WERI-Rb-1 (cell line): ENCODE measurements around the gene LRRIQ3.
A peak's percentile ranks its signal among the peaks of the same experiment; 100 is the strongest.
"Not testable (repeated sequence)": the region's sequence is repeated elsewhere in the genome, so short reads cannot be mapped to it uniquely, and the experiment has no call there.

Experiments
- DNase-seq: peaks from one replicate; pipeline ENCODE4 v3.0.0-alpha.2; 2020
- H3K27ac ChIP-seq: fragments of 250-450 bp; sonication (Bioruptor Pico); 2 replicates; pipeline ENCODE4 v1.5.1; 2020; ENCODE audit warnings: mild to moderate bottlenecking, moderate library complexity
- H3K27me3 ChIP-seq: fragments of 250-450 bp; sonication (Bioruptor Pico); 2 replicates; pipeline ENCODE4 v1.5.1; 2021; ENCODE audit warnings: mild to moderate bottlenecking, low read depth, moderate library complexity; ENCODE audit not compliant: insufficient read depth, severe bottlenecking
- H3K36me3 ChIP-seq: fragments of 250-450 bp; sonication (Bioruptor Pico); 2 replicates; pipeline ENCODE4 v1.5.1; 2020; ENCODE audit warnings: mild to moderate bottlenecking, moderate library complexity
- H3K4me3 ChIP-seq: 2 replicates; pipeline ENCODE4 v1.5.1; 2011; ENCODE audit warnings: low read depth, mild to moderate bottlenecking, control low read depth, low read length
- H3K9me3 ChIP-seq: fragments of 250-450 bp; sonication (Bioruptor Pico); 2 replicates; pipeline ENCODE4 v1.5.1; 2021; ENCODE audit warnings: mild to moderate bottlenecking, moderate library complexity; ENCODE audit not compliant: severe bottlenecking
- TF ChIP-seq, protein P1 (sequence below): IDR thresholded peaks from 2 replicates; pipeline ENCODE4 v1.5.1; 2011; ENCODE audit warnings: low read depth, mild to moderate bottlenecking, control low read depth, inconsistent platforms, low read length

LRRIQ3 gene

DNA sequence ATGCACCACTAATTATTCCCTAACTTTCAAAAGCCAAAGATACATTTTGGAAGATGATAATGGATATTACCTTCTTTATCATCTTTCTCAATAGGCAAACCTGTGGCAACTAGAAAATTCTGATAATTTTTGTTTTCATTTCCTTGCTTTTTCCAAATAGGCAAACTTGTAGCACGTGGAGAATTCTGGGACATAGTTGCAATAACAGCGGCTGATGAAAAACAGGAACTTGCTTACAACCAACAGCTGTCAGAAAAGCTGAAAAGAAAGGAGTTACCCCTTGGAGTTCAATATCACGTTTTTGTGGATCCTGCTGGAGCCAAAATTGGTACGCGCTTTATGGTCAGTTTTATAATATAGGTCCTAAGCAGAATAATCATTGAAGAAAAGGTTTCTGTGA, 1.5 kb upstream of the LRRIQ3 start:
- no peaks in the 10 kb centered on the region for H3K9me3 ChIP-seq
- TF ChIP-seq, protein P1, sequence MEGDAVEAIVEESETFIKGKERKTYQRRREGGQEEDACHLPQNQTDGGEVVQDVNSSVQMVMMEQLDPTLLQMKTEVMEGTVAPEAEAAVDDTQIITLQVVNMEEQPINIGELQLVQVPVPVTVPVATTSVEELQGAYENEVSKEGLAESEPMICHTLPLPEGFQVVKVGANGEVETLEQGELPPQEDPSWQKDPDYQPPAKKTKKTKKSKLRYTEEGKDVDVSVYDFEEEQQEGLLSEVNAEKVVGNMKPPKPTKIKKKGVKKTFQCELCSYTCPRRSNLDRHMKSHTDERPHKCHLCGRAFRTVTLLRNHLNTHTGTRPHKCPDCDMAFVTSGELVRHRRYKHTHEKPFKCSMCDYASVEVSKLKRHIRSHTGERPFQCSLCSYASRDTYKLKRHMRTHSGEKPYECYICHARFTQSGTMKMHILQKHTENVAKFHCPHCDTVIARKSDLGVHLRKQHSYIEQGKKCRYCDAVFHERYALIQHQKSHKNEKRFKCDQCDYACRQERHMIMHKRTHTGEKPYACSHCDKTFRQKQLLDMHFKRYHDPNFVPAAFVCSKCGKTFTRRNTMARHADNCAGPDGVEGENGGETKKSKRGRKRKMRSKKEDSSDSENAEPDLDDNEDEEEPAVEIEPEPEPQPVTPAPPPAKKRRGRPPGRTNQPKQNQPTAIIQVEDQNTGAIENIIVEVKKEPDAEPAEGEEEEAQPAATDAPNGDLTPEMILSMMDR = no peak
- H3K27ac ChIP-seq = no peak overlapping the region
- peaks cover 6% of the 10 kb centered on the region for H3K36me3 ChIP-seq
- no peak overlapping the region for H3K4me3 ChIP-seq
- no peak for DNase-seq
- no peaks in the 10 kb centered on the region for H3K27me3 ChIP-seq

DNA sequence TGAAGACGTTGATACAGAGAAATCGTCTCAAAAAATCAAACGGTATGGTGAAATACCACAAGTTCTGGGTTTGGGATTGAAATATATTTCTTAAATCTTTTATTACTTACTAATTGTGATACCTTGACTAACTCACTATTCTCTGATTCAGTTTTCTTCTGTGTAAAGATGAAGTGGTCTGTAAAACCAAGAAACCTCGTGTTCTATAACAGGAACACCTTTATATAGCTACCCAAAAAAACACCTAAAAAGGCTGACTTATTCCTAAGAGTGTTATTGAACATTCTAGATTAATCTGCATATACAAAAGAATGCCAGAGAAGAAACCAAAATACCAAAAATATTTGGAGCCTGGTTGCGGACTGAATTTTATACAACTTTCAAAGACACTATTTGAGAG, 721 bp downstream of the LRRIQ3 start:
- peaks cover 6% of the 10 kb centered on the region for H3K36me3 ChIP-seq
- H3K27ac ChIP-seq = peak overlapping the region; percentile 69
- H3K27me3 ChIP-seq = no peaks in the 10 kb centered on the region
- TF ChIP-seq, protein P1 = no peak
- no peak overlapping the region for H3K4me3 ChIP-seq
- DNase-seq = no peak
- no peaks in the 10 kb centered on the region for H3K9me3 ChIP-seq

DNA sequence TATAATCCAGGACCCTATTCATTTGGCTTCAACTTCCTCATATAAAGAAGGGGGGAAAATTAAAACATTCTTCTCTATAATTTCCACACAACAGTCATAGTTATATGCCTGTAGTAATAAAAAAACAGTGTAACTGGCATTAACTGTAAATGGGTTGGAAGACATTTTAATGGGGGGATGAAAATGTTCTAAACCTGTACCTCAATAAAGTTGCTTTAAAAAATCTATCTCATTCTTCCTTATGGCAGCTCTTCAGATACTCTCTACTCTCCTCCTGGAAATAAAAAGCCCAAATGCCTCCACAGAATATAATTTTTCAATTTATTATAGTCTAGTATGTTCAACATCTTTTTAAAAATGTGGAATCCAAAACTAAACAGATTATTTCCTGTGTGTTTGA, 2.6 kb downstream of the LRRIQ3 start:
- Histone ChIP-seq H3K27ac (no peak overlapping the region), H3K9me3 (no peaks in the 10 kb centered on the region), H3K36me3 (no peaks in the 10 kb centered on the region; the same call in 1 of the 2 replicates), H3K27me3 (no peaks in the 10 kb centered on the region), H3K4me3 (no peak overlapping the region)
- DNase-seq = no peak
- TF ChIP-seq, protein P1 = no peak

DNA sequence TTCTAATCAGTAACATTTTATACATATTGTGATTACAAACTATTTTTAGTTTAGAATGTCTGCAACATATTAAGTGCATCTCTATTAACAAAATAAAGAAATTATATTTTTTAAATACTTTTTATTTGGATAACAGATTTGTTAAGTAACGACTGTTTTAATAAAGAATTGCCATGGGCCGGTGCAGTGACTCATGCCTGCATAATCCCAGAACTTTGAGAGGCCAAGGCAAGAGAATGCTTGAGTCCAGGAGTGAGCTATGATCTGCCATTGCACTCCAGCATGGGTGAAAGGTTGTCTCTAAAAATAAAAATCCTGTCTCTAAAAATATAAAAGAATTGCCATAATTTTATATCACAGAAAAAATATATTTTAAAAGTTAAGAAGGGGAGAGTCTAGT, 4.1 kb downstream of the LRRIQ3 start:
- no peaks in the 10 kb centered on the region for H3K9me3 ChIP-seq
- H3K27me3 ChIP-seq = no peaks in the 10 kb centered on the region
- no peaks in the 10 kb centered on the region for H3K36me3 ChIP-seq
- no peak overlapping the region for H3K4me3 ChIP-seq
- TF ChIP-seq, protein P1 = no peak
- no peak overlapping the region for H3K27ac ChIP-seq
- no peak for DNase-seq

DNA sequence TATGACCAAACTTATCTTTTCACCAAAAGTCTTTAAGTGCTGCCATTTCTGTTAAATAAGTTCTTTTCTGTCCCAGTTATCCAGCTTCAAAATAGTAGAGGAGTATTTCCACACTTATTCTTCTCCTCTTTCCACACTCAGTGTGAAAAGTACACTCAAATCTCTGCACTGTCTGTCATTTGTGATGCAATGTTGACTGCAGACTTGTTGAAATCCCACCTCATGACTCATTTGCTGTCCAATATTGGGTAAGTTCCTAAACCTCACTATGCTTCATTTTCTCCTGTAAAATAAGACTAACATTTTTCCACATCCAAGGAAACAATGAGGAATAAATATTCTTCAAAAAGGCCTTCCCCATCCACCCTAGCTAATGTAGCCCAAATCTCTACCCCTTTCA, 17.5 kb downstream of the LRRIQ3 start:
- TF ChIP-seq, protein P1 = no peak
- Histone ChIP-seq H3K4me3 (no peak overlapping the region), H3K36me3 (no peaks in the 10 kb centered on the region), H3K27ac (no peak overlapping the region), H3K27me3 (no peaks in the 10 kb centered on the region), H3K9me3 (no peaks in the 10 kb centered on the region)
- DNase-seq = no peak

DNA sequence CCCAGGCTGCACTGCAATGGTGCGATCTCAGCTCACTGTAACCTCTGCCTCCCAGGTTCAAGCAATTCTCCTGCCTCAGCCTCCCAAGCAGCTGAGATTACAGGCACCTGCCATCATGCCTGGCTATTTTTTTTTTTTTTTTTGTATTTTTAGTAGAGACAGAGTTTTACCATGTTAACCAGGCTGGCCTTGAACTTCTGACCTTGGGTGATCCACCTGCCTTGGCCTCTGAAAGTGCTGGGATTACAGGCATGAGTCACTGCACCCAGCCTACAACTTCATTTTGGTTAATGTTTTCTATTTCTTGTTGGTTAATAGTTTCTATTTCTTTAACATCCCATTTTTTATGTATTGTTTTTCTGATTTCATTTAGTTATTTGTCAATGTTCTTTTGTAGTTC, 23.6 kb downstream of the LRRIQ3 start:
- not testable (repeated sequence) for H3K4me3 ChIP-seq, H3K36me3 ChIP-seq, H3K27ac ChIP-seq, H3K27me3 ChIP-seq, H3K9me3 ChIP-seq, DNase-seq
